HG03159 (cell line): ENCODE data around the gene PET117.
"Not testable (repeated sequence)": the region's sequence is repeated elsewhere in the genome, so short reads cannot be mapped to it uniquely, and the experiment has no call there.

Experiments used
- ATAC-seq: cut with Tn5 transposase; IDR thresholded peaks from one replicate; pipeline ENCODE4 v1.9.1; 2021; ENCODE audit warnings: mild to moderate bottlenecking, moderate library complexity; ENCODE audit not compliant: unreplicated experiment

PET117 gene

DNA sequence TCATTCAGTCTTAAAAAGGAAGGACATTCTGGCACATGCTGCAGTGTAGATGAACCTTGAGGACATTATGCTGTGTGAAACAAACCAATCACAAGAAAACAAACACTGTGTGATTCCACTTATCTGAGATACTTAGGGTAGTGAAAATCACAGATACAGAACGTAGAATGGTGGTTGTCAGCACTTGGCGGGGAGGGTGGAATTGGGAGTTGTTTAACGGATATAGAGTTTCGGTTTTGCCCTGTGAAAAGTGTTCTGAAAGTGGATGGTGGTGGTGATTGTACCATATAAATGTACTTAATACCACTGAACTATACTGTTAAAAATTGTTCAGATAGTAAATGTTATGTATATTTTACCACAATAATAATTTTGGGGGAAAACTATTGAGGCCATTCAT, 18.4 kb downstream of the PET117 start:
- no peak for ATAC-seq

DNA sequence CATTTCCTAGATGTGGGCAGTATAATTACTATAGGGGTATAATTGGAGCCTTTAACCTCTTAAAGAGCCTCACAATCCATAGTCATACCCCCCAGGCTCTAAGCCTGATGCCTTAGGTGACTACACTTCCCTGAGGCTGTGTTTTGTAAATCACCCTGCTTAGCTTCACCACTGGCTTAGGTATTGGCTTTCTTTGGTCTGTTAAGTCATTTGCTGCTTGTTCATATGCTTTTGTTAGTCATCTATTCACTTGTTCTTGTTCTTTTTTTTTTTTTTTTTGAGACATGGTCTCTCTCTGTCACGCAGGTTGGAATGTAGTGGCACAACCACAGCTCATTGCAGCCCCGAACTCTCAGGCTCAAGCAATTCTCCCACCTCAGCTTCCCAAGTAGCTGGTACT, 26.7 kb downstream of the PET117 start:
- ATAC-seq = no peak

DNA sequence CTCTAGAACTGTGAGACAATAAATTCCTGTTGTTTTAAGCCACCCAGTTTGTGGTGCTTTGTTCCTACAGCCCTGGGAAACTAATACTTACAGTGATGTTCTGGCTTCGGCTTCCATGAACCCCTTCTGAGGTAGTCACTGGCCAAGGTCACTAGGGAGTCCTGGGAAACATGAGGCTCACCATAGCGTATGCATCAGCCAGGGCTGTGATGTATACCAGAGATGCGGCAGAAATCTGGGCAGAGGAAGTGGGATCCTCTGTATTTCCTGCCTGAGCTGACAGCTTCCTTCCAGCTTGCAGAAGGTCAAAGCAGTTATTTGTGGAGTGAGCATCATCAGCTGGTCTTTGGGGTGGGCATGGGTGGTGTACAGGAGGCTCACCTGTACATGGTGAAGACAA, 27.9 kb downstream of the PET117 start:
- no peak for ATAC-seq

DNA sequence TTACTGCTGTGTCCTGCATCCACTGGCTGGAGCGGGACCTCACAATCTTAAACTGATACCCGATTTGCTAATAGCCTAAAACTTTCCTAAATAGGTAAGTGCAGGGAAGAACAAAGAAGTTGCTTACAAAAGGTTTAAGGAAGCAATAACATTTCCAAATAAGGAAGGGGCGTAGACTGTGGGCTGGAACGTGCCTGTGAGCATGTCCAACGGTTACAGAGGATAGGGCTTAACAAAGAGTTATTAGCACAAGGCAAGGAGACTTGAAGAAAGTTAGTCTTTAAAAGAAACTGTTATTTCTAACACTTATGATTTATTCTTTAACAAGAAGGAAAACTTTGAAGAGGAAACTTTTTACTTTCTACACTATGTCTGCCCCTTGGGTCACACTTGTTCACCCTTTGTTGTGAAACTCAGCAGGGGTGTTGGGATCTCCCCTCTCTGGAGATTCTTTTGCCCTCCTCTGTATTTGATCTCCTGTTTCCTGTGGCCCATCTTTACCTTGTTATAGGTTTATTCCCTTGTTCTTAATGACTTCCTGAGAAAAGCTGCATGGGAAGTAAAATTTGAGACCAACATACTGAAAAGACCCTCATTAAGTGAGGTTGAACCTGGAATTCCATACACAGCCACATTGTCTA, 28.7 kb downstream of the PET117 start:
- no peak for ATAC-seq

DNA sequence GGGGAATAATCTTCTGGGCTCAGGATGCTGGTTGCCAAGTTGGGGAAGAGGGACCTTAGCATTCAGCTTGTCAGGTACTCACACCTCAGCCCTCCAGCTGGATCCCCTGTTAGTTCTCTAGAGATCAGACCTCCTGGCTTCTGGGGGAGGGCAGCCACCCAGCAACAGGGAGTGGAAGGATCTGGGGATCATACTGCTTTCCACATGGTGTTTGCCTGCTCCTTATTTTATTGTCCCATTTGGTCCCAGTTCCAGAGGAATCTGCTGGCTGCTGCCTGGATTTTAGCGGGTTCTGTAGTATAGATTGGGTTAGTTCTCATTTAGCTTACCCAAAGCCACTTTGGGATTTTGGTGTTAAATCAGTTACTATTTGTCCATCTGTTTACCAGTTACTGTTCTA, 29.3 kb downstream of the PET117 start:
- no peak for ATAC-seq

DNA sequence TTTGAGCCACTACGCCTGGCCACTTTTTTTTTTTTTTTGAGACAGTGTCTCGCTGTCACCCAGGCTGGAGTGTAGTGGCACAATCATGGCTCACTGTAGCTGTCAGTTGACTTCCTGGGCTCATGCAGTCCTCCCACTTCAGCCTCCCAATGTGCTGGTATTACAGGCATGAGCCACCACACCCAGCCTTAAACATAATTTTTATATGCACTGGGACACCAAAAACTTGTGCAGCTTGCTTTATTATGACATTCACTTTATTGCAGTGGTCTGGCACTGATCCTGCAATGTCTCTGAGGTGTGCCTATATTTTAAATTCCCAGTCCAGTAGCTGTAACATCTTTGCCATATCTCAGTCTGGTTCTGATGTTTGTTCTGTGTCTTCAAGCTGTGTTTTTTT, 34.7 kb downstream of the PET117 start:
- ATAC-seq = no peak

DNA sequence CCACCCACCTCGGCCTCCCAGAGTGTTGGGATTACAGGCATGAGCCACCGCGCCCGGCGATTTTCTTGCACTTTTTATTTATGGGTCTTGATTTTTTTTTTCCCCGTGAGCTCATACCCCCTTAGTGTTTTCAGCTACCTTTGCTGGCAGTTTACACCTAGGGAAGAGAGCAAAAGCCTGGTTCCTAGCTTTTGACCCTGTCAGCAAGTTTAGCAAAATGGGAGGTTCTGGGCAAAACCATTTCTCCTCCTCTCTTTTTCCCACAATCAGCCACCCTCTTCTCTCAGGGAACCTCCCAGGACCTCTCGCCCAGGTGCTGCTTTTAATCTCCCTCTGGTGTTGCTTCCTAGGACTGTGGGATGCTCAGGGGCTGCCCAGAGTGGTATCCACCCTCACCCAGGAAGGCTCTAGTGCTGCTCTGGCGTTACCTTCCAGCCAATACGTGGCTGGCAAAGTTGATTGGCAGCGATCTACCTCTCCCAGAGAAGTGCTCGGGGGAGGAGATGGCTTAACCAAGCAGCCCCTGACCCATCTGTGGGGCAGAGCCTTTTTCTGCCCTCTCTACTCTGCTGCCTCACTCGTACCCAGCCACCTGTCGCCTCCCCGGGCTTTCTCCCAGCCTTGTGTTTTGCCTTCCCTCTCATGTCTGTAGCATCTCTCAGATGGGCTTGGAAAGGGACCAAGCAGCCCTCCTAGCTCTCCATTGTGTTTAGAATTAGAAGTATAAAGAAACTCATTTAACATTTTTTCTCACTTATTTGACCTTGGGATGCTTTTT, 37.4 kb downstream of the PET117 start:
- no peak for ATAC-seq

DNA sequence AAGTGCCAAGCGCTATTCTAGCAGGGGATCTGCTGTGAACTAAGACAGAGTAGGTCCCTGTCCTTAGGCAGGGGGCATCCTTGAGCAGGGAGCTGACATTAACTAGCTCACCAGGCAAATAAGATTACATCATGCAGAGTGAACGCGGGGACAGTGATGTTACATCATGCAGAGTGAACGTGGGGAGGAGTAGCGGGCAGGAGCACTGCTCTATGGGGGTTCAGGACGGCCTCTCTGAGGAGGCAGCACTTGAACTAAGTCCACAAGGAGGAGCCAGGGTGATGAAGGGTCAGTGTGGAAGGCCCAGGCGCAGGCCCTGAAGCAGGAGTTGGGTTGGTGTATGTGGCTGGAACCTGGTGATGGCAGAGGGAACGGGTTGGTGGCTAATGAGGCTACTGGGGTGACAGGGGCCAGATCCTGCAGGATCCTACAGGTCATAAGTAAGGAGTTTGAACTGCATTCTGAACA, 38.7 kb downstream of the PET117 start:
- no peak for ATAC-seq

DNA sequence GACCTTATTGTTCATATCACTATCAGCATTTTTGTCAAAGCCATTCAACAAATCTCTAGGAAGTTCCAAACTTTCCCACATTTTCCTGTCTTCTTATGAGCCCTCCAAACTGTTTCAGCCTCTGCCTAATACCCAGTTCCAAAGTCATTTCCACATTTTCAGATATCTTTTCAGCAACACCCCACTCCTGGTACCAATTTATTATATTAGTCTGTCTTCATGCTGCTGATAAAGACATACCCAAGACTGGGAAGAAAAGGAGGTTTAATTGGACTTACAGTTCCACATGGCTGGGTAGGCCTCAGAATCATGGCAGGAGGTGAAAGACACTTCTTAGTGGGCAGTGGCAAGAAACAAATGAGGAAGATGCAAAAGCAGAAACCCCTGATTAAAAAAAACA, 42.7 kb downstream of the PET117 start:
- not testable (repeated sequence) for ATAC-seq

DNA sequence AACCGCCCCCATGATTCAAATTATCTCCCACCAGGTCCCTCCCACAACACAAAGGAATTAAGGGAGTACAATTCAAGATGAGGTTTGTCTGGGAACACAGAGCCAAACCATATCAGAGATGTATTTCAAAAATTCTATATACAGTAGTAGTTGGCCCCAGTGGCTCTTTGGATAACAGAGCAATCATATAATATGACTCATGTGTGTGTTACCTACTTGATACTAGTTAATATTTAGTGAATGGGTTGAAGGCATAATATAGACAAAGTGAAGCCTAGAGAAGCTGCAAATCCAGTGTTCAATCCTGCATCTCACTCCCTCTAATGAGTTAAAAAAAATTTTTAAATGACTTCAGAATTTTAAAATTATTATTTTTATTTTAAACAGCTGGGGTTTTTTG, 43.2 kb downstream of the PET117 start:
- no peak for ATAC-seq

DNA sequence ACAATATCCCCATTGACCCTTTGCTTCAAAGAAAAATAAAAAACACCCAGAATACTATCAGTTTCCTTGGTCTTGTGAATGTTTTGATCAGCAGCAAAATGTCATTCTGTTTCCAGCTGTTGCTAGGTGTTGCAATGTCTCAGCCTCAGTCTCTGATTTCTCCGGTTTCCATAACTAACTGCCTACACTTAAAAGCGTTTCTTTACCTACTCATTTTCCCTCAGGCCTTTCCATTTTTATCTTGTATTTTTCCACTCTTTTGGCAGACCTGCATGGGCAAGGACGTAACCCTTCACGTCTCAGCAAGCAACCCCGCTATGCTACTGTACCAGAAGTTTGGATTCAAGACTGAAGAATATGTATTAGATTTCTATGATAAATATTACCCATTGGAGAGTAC, 49.4 kb downstream of the PET117 start:
- ATAC-seq = no peak

DNA sequence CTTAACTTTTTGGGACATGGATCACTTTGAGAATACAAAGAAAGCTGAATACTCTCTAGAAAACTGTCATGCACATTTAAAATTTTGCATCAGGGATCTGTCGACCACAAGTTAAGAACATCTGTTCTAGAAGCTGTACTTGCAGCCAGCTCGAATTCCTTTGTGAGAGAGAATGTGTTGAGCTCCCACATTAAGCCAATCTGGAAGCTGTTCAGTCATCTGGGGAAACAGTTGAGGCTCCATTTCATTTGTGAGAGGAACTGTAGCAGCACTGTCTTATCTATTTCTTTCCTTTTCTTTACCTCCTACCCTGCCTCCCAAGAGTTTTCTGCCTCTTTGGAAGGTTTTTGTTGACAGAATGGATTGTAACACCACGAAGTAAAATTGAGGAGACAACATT, 50.8 kb downstream of the PET117 start:
- ATAC-seq = no peak

DNA sequence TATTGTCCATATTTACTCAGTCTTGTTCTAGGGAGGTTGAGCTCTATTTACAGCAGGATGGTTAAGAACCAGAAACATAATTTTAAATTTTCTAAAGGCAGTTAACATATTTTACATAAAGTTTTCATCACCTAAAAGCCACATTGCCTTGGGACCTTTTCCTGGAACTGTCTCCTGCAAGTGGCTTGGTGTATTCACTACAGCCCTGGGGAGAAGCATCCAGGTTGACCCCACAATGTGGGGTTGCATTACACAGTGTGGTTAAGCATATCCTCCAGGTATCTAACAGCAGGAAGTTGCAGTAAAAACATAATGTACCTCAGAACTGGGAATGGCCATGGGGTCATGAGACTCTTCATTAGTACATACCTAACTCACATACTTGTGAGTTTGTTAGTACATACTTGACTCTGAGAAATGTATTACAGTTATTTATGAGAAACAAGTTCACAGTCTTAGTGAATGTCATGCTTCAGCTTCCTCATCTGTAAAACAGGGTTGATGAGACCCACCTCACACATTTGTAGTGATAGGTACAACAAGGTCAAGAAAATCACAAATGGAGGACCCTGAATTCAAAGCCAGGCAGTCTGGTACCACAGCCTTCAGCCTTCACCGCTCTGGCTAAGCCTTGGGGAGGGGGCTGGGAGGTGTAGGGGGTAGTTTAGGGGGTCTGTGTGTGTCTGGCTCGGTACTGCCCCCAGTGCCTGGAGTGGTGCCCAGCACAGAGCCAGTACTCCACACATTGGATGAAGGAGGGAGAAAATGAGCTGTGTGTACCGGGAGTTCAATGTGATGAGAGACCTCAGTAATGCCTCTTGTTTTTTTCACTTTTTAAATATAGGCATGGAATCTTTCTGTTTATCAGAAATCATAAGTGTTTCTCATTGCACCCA, 52.9 kb downstream of the PET117 start:
- no peak for ATAC-seq

DNA sequence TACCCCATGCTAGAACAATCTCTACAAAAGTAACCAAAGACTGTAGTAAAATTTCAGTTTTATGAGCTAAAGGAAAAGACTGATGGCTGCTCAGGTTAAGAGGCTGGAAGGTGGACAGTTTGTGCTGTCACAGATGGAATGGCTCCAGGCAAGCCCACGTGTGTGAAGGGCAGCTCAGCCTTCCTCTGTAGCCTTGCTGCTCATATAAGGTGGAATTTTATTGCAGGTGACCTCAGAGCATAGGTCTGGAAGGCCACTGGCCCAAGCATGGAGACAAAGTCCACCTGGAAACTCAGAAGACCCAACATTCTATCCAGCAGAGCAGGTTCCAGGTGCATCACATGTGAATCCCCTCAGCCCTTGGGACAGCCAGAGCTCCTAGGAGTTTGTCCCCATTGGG, 53.6 kb downstream of the PET117 start:
- ATAC-seq = no peak
